ENCODE measurements around the gene TBCA. TPM values are rescaled to one million over a fixed set of nuclear protein-coding genes. Genes with fewer than 3 reads are reported as not detected.

Gene TBCA
- total and polyA plus RNA-seq, 2 experiments from 2014 or later, result 245 to 287 TPM

GRCh38 chr5:77785229-77785628 lies 9.1 kb upstream of the TBCA start:
- Histone ChIP-seq H3K27ac (no peak overlapping the region), H3K36me3 (no peaks in the 10 kb centered on the region), H3K27me3 (no peaks in the 10 kb centered on the region), H3K9me3 (ENCODE audit: low read depth) (no peaks in the 10 kb centered on the region), H3K4me1 (ENCODE audit: low read depth) (no peaks in the 10 kb centered on the region), H3K4me3 (no peak overlapping the region)
- no peak for TF ChIP-seq CTCF (IDR thresholded peaks at IDR 0.05; ENCODE audit: low read depth, low read length)
- no peak for DNase-seq (ENCODE audit: low read depth in 1 of 2, low spot score in 1 of 2)

- H3K36me3 ChIP-seq, result no peaks in the 10 kb centered on the region
- TF ChIP-seq CTCF (IDR thresholded peaks at IDR 0.05; ENCODE audit: low read depth, low read length), result no peak
- no peaks in the 10 kb centered on the region for H3K27me3 ChIP-seq
- DNase-seq (ENCODE audit: low read depth in 1 of 2, low spot score in 1 of 2), result no peak
- H3K4me1 ChIP-seq (ENCODE audit: low read depth), result no peaks in the 10 kb centered on the region
- H3K27ac ChIP-seq, result no peak overlapping the region
- no peak overlapping the region for H3K4me3 ChIP-seq
- H3K9me3 ChIP-seq (ENCODE audit: low read depth), result no peaks in the 10 kb centered on the region
These were observed 8.6 kb upstream of the TBCA start for GRCh38 chr5:77784735-77785134.

- no peak for TF ChIP-seq CTCF (IDR thresholded peaks at IDR 0.05; ENCODE audit: low read depth, low read length)
- Histone ChIP-seq H3K4me3 (no peak overlapping the region), H3K27me3 (no peaks in the 10 kb centered on the region), H3K4me1 (ENCODE audit: low read depth) (no peaks in the 10 kb centered on the region), H3K9me3 (ENCODE audit: low read depth) (no peaks in the 10 kb centered on the region), H3K36me3 (no peaks in the 10 kb centered on the region), H3K27ac (no peak overlapping the region)
- DNase-seq (ENCODE audit: low read depth in 1 of 2, low spot score in 1 of 2), result no peak
These were observed 4.9 kb upstream of the TBCA start for GRCh38 chr5:77781076-77781475.

- Histone ChIP-seq H3K4me3 (no peak overlapping the region), H3K27ac (no peak overlapping the region), H3K4me1 (ENCODE audit: low read depth) (peaks cover 12% of the 10 kb centered on the region), H3K9me3 (ENCODE audit: low read depth) (no peaks in the 10 kb centered on the region), H3K36me3 (no peaks in the 10 kb centered on the region), H3K27me3 (no peaks in the 10 kb centered on the region)
- TF ChIP-seq CTCF (IDR thresholded peaks at IDR 0.05; ENCODE audit: low read depth, low read length), result no peak
- no peak for DNase-seq (ENCODE audit: low read depth in 1 of 2, low spot score in 1 of 2)
These were observed 2.8 kb upstream of the TBCA start for GRCh38 chr5:77778881-77779438.

- DNase-seq (ENCODE audit: low read depth in 1 of 2, low spot score in 1 of 2), result no peak
- Histone ChIP-seq H3K9me3 (ENCODE audit: low read depth) (no peaks in the 10 kb centered on the region), H3K27me3 (no peaks in the 10 kb centered on the region), H3K4me3 (no peak overlapping the region), H3K27ac (no peak overlapping the region), H3K36me3 (no peaks in the 10 kb centered on the region), H3K4me1 (ENCODE audit: low read depth) (peaks cover 16% of the 10 kb centered on the region)
- TF ChIP-seq CTCF (IDR thresholded peaks at IDR 0.05; ENCODE audit: low read depth, low read length), result no peak
These were observed 2.3 kb upstream of the TBCA start for GRCh38 chr5:77778398-77778797.

- peaks cover 21% of the 10 kb centered on the region for H3K4me1 ChIP-seq (ENCODE audit: low read depth)
- no peak for TF ChIP-seq CTCF (IDR thresholded peaks at IDR 0.05; ENCODE audit: low read depth, low read length)
- no peak overlapping the region for H3K27ac ChIP-seq
- H3K4me3 ChIP-seq, result no peak overlapping the region
- H3K9me3 ChIP-seq (ENCODE audit: low read depth), result no peaks in the 10 kb centered on the region
- no peaks in the 10 kb centered on the region for H3K27me3 ChIP-seq
- no peak for DNase-seq (ENCODE audit: low read depth in 1 of 2, low spot score in 1 of 2)
- H3K36me3 ChIP-seq, result no peaks in the 10 kb centered on the region
These were observed 1.8 kb upstream of the TBCA start for GRCh38 chr5:77777911-77778310.

All from cardiac muscle cell (in vitro differentiated cells and primary cell).